Natural killer cell (primary cell): Measurements from ENCODE around the gene BRK1. TPM values are rescaled to one million over a fixed set of nuclear protein-coding genes. Genes with fewer than 3 reads are reported as not detected.

Experiments used
- ATAC-seq, 3 donors: fragments of 150-1000 bp in 2 of 3; fragments of 200-7000 bp in 1 of 3; cut with Tn5 transposase; 1 replicate in 1 of 3; 2 replicates in 2 of 3; pipeline ENCODE4 v1.10.0; 2021; ENCODE audit warnings: mild to moderate bottlenecking in 2 of 3, moderate library complexity in 2 of 3
- DNase-seq, 2 donors: peaks; one replicate each; pipeline versions ENCODE4 v3.0.0 to v3.0.0-alpha.2; 2013 to 2021; ENCODE audit warnings: mixed read lengths in 1 of 2
- H3K27ac ChIP-seq: one replicate; pipeline ENCODE4 v1.5.1; 2013; ENCODE audit warnings: mild to moderate bottlenecking, low read length
- H3K27me3 ChIP-seq: one replicate; pipeline ENCODE4 v1.6.1; 2013; ENCODE audit warnings: low read length; ENCODE audit not compliant: control insufficient read depth, insufficient read depth
- H3K36me3 ChIP-seq: one replicate; pipeline ENCODE4 v1.6.1; 2013; ENCODE audit warnings: low read length; ENCODE audit not compliant: control insufficient read depth, insufficient read depth
- H3K4me1 ChIP-seq: one replicate; pipeline ENCODE4 v1.6.1; 2013; ENCODE audit warnings: low read length; ENCODE audit not compliant: control insufficient read depth, insufficient read depth
- H3K4me3 ChIP-seq: one replicate; pipeline ENCODE4 v1.5.1; 2013; ENCODE audit warnings: low read length
- H3K9me3 ChIP-seq: one replicate; pipeline ENCODE4 v1.6.1; 2013; ENCODE audit warnings: low read length; ENCODE audit not compliant: control insufficient read depth, insufficient read depth
- H3K27ac Mint-ChIP-seq, 2 donors: one replicate each; pipeline ENCODE4 v1.8.0; 2022; ENCODE audit warnings: mild to moderate bottlenecking in 2 of 2, mixed read lengths in 2 of 2, moderate library complexity in 1 of 2
- H3K27me3 Mint-ChIP-seq, 2 donors: one replicate each; pipeline ENCODE4 v1.8.0; 2022; ENCODE audit warnings: low read depth in 2 of 2, mixed read lengths in 2 of 2
- H3K36me3 Mint-ChIP-seq: one replicate; pipeline ENCODE4 v1.8.0; 2022; ENCODE audit warnings: mixed read lengths
- H3K4me1 Mint-ChIP-seq, 2 donors: one replicate each; pipeline ENCODE4 v1.8.0; 2022; ENCODE audit warnings: mixed read lengths in 2 of 2
- H3K4me3 Mint-ChIP-seq: one replicate; pipeline ENCODE4 v1.8.0; 2022; ENCODE audit warnings: mild to moderate bottlenecking, moderate library complexity, mixed read lengths
- H3K9me3 Mint-ChIP-seq, 2 donors: one replicate each; pipeline ENCODE4 v1.8.0; 2022; ENCODE audit warnings: mixed read lengths in 2 of 2
- WGBS: methylation state at CpG from one replicate; pipeline ENCODE4 v1.1.7; 2013; ENCODE audit warnings: missing lambda C conversion rate; ENCODE audit not compliant: insufficient coverage; 5-methylcytosine and 5-hydroxymethylcytosine counted together
- intact Hi-C: fragments of 100-400 bp; cut with micrococcal nuclease; formaldehyde crosslinking; loops from one replicate; pipeline ENCODE4 v1.14.2; 2022
- total RNA-seq, 4 donors: library from RNA; stranded (reverse); fragments of 120-200 nt in 1 of 4; gene quantifications; one replicate each; pipeline versions ENCODE4 v1.2.3 to v1.2.4, GENCODE V29; 2013 to 2022
- TF ChIP-seq, protein P1 (sequence below): fragments of 200-600 bp; IDR thresholded peaks from one replicate; pipeline ENCODE4 v1.8.0; 2022; ENCODE audit warnings: antibody characterized with exemption

BRK1 gene
- total RNA-seq, 3 donors from 2014 or later (not counting 1 experiment from before 2014, with no cell fraction given) = 65.8 to 78.5 (median 75.0) TPM

DNA sequence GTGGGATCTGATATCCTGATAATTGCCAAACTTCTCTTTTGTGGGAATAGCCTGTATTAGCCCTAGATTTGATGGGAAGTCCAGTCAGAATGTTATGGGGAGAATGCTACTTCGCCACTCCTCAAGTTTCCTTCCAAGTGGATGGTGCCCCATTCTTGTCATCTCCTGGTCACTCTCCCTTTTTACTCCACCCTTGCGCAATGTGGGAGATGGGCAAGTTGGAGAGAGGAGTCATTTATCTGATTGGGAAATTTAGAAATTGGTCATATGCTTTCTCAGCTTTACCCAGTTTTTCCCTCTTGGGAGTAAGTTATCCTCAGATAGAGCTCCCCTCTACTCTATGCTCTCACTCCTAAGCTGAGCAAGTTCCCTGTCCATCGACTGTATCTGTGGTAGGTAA, 21.8 kb upstream of the BRK1 start:
- H3K27me3 Mint-ChIP-seq = no peaks in the 10 kb centered on the region
- TF ChIP-seq, protein P1, sequence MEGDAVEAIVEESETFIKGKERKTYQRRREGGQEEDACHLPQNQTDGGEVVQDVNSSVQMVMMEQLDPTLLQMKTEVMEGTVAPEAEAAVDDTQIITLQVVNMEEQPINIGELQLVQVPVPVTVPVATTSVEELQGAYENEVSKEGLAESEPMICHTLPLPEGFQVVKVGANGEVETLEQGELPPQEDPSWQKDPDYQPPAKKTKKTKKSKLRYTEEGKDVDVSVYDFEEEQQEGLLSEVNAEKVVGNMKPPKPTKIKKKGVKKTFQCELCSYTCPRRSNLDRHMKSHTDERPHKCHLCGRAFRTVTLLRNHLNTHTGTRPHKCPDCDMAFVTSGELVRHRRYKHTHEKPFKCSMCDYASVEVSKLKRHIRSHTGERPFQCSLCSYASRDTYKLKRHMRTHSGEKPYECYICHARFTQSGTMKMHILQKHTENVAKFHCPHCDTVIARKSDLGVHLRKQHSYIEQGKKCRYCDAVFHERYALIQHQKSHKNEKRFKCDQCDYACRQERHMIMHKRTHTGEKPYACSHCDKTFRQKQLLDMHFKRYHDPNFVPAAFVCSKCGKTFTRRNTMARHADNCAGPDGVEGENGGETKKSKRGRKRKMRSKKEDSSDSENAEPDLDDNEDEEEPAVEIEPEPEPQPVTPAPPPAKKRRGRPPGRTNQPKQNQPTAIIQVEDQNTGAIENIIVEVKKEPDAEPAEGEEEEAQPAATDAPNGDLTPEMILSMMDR = no peak
- ATAC-seq = no peak
- H3K27me3 ChIP-seq = no peaks in the 10 kb centered on the region
- no peak overlapping the region for H3K27ac ChIP-seq
- no peak overlapping the region for H3K27ac Mint-ChIP-seq
- no peaks in the 10 kb centered on the region for H3K9me3 Mint-ChIP-seq
- no peak overlapping the region for H3K4me3 Mint-ChIP-seq
- no peaks in the 10 kb centered on the region for H3K4me1 ChIP-seq
- H3K4me3 ChIP-seq = no peak overlapping the region
- WGBS = 100% methylated on average over 1 of the region's 3 CpGs
- H3K9me3 ChIP-seq = no peaks in the 10 kb centered on the region
- peaks cover 9% of the 10 kb centered on the region for H3K36me3 Mint-ChIP-seq
- no peaks in the 10 kb centered on the region for H3K4me1 Mint-ChIP-seq
- H3K36me3 ChIP-seq = peaks cover 1% of the 10 kb centered on the region
- DNase-seq = no peak
- intact Hi-C loops = no loop called here

DNA sequence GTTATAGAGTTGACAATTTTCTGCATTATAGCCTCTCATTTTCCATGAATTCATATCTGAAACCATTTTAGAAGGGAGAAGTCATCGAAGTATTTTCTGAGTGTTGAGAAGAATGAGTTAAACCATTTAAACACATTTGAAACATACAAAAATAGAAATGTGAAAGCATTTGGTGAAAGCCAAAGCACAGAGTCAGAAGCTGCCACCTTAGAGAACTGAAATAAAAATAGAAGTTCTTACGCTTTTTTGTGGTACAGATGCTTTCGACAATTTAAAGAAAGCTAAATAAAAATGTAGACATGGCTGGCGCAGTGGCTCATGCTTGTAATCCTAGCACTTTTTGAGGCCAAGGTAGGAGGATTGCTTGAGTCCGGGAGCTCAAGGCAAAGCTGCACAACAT, 16.4 kb upstream of the BRK1 start:
- no peaks in the 10 kb centered on the region for H3K27me3 ChIP-seq
- H3K9me3 Mint-ChIP-seq = no peaks in the 10 kb centered on the region
- H3K9me3 ChIP-seq = no peaks in the 10 kb centered on the region
- ATAC-seq (no peak), DNase-seq (no peak)
- intact Hi-C loops = no loop called here
- WGBS = 93% methylated on average over 4 of the region's 5 CpGs
- H3K4me3 Mint-ChIP-seq = no peak overlapping the region
- no peaks in the 10 kb centered on the region for H3K27me3 Mint-ChIP-seq
- no peaks in the 10 kb centered on the region for H3K36me3 ChIP-seq
- TF ChIP-seq, protein P1 = no peak
- H3K27ac Mint-ChIP-seq = no peak overlapping the region
- H3K4me3 ChIP-seq = no peak overlapping the region
- no peaks in the 10 kb centered on the region for H3K4me1 ChIP-seq
- no peaks in the 10 kb centered on the region for H3K36me3 Mint-ChIP-seq
- no peaks in the 10 kb centered on the region for H3K4me1 Mint-ChIP-seq
- no peak overlapping the region for H3K27ac ChIP-seq

DNA sequence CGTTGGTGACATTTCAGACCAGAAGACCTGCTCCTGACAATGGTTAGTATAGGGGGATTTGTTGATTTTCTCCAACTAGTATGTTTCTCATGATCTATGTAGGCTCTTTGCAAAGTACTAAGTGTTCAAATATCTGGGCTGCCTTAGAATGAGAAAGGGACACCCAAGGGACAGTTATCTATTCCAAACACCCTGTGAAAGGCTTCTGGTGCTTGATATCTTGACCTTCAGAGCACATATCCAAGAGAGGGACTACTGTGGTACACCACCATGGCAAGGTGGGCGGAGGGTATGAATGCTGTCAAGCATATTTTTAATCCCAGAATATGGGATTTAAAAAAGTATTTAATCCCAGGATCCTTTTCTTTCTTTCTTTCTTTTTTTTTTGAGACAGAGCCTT, 8.6 kb upstream of the BRK1 start:
- no peaks in the 10 kb centered on the region for H3K27me3 ChIP-seq
- Mint-ChIP-seq H3K4me1 (no peaks in the 10 kb centered on the region), H3K27me3 (no peaks in the 10 kb centered on the region), H3K9me3 (no peaks in the 10 kb centered on the region), H3K36me3 (no peaks in the 10 kb centered on the region), H3K27ac (no peak overlapping the region), H3K4me3 (no peak overlapping the region)
- H3K4me3 ChIP-seq = no peak overlapping the region
- ATAC-seq (no peak), DNase-seq (no peak)
- intact Hi-C loops = no loop called here
- TF ChIP-seq, protein P1 = no peak
- no peaks in the 10 kb centered on the region for H3K36me3 ChIP-seq
- 100% methylated on average over 1 of the region's 2 CpGs for WGBS
- no peaks in the 10 kb centered on the region for H3K9me3 ChIP-seq
- H3K4me1 ChIP-seq = no peaks in the 10 kb centered on the region
- H3K27ac ChIP-seq = no peak overlapping the region

DNA sequence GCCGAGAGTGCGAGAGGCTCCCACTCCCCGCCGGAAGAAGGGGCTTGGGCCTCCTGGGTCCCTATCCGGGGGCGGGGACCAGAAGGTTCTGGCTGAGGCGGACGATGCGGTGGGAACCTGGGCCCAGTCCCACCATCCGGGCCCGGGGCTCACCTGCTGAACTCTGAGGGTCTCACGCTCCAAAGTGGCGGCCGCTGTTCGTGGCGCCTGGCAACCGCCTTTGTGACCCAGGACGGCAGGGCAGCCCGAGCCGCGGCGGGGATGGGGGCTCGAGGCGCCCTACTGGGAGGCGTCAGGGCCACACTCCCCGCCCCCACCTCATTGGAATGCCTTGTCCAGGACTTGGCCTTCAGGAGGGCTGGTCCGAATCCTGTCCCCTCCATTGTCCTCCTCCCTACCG, 7.4 kb upstream of the BRK1 start, which contains the start of gene FANCD2OS:
FANCD2OS (minus strand) TSS at position 165 of the 400 bp plus-strand sequence. CDS start 3,481 bp downstream, outside the sequence.
- Histone ChIP-seq H3K27ac (no peak within 1 kb of the TSS), H3K4me1 (no peaks in the 10 kb centered on the region), H3K9me3 (no peaks in the 10 kb centered on the region), H3K4me3 (no peak within 1 kb of the TSS), H3K36me3 (no peaks in the 10 kb centered on the region), H3K27me3 (no peaks in the 10 kb centered on the region)
- ATAC-seq = no peak
- Mint-ChIP-seq H3K4me3 (no peak within 1 kb of the TSS), H3K9me3 (no peaks in the 10 kb centered on the region), H3K27ac (no peak within 1 kb of the TSS), H3K36me3 (no peaks in the 10 kb centered on the region), H3K4me1 (no peaks in the 10 kb centered on the region), H3K27me3 (no peaks in the 10 kb centered on the region)
- 92% methylated on average over 28 of the region's 28 CpGs for WGBS
- TF ChIP-seq, protein P1 = no peak
- DNase-seq = no peak
- intact Hi-C loops = no loop called here
